Measurements from ENCODE around the gene PKP1.

Gene PKP1

GRCh38 chr1:201310251-201310985 lies 27.1 kb downstream of the PKP1 start:
- no peak for DNase-seq

- peak in 1 of 2 experiments; percentile 26 for DNase-seq
Measured at GRCh38 chr1:201310986-201311355, 27.7 kb downstream of the PKP1 start.

- no peak for DNase-seq
Measured at GRCh38 chr1:201311356-201312011, 28.2 kb downstream of the PKP1 start.

GRCh38 chr1:201312298-201312697 lies 29.0 kb downstream of the PKP1 start:
- DNase-seq, result no peak

GRCh38 chr1:201313086-201313485 lies 29.8 kb downstream of the PKP1 start:
- no peak for DNase-seq

GRCh38 chr1:201316556-201316955 lies 33.2 kb downstream of the PKP1 start:
- DNase-seq, result no peak

- no peak for DNase-seq
Measured at GRCh38 chr1:201317551-201317950, 34.2 kb downstream of the PKP1 start.

- DNase-seq, result no peak
Measured at GRCh38 chr1:201318504-201319340, 35.4 kb downstream of the PKP1 start.

- DNase-seq, result no peak
Measured at GRCh38 chr1:201319631-201320030, 36.3 kb downstream of the PKP1 start.

- DNase-seq, result no peak
Measured at GRCh38 chr1:201320168-201320788, 37.0 kb downstream of the PKP1 start.

GRCh38 chr1:201321826-201322390 lies 38.6 kb downstream of the PKP1 start:
- DNase-seq, result no peak

- no peak for DNase-seq
Measured at GRCh38 chr1:201322653-201323510, 39.6 kb downstream of the PKP1 start.

- DNase-seq, result no peak
Measured at GRCh38 chr1:201324306-201324705, 41.0 kb downstream of the PKP1 start.

- DNase-seq, result no peak
Measured at GRCh38 chr1:201324821-201325677, 41.7 kb downstream of the PKP1 start.

GRCh38 chr1:201325678-201326060 lies 42.4 kb downstream of the PKP1 start:
- no peak for DNase-seq

- DNase-seq, result no peak
Measured at GRCh38 chr1:201326710-201327109, 43.4 kb downstream of the PKP1 start.

- no peak for DNase-seq
Measured at GRCh38 chr1:201327687-201328240, 44.5 kb downstream of the PKP1 start.

GRCh38 chr1:201328576-201328975 lies 45.3 kb downstream of the PKP1 start:
- no peak for DNase-seq

GRCh38 chr1:201329286-201329685 lies 46.0 kb downstream of the PKP1 start:
- DNase-seq, result no peak

GRCh38 chr1:201329801-201330200 lies 46.5 kb downstream of the PKP1 start:
- no peak for DNase-seq

- DNase-seq, result no peak
Measured at GRCh38 chr1:201330541-201330940, 47.2 kb downstream of the PKP1 start.

Data from SHP77 (cell line).